ENCODE measurements around the gene PLET1. TPM values are rescaled to one million over a fixed set of nuclear protein-coding genes. Genes with fewer than 3 reads are reported as not detected.

PLET1 gene
- total RNA-seq, 1 experiment from 2014 or later = not detected

- H2BK5ac ChIP-seq (ENCODE audit: insufficient read length, low read length) = no peak overlapping the region
- H4K5ac ChIP-seq (ENCODE audit: insufficient read length, low read depth, low read length) = no peak overlapping the region
- H3K36me3 Mint-ChIP-seq (ENCODE audit: insufficient read depth in 1 of 3, low read depth in 3 of 3) = peaks cover 11 to 50% (median 44%) of the 10 kb centered on the region in 3 experiments; a peak in 6 of 7 replicates
- H3K4me2 ChIP-seq (ENCODE audit: insufficient read depth, insufficient read length, low read length) = no peak overlapping the region
- whole genome bisulfite sequencing (ENCODE audit: extremely low coverage, insufficient read length, low lambda C conversion rate) = no CpG with 5 or more reads among the region's 3 CpGs
- H3K23me2 ChIP-seq (ENCODE audit: insufficient read length, low read depth, low read length, poor library complexity, severe bottlenecking) = no peaks in the 10 kb centered on the region
- no peak overlapping the region for H4K91ac ChIP-seq (ENCODE audit: insufficient read length, low read depth, low read length)
- no peak overlapping the region for H2BK120ac ChIP-seq (ENCODE audit: low read depth, low read length, poor library complexity, severe bottlenecking)
- no peaks in the 10 kb centered on the region for H3K27me3 ChIP-seq (ENCODE audit: insufficient read depth, low read length)
- H3K4me1 Mint-ChIP-seq = no peaks in the 10 kb centered on the region
- no peak overlapping the region for H3K18ac ChIP-seq (ENCODE audit: insufficient read length, low read depth, low read length)
- H3K14ac ChIP-seq (ENCODE audit: insufficient read depth, low read length) = no peak overlapping the region
- no peaks in the 10 kb centered on the region for H3K79me1 ChIP-seq (ENCODE audit: insufficient read depth, low read depth, low read length, poor library complexity, severe bottlenecking)
- no peak overlapping the region for H2AFZ ChIP-seq (ENCODE audit: low read length)
- no peak overlapping the region for H3K27ac Mint-ChIP-seq
- DNase-seq = no peak
- H2AK5ac ChIP-seq (ENCODE audit: insufficient read length, low read length) = no peak overlapping the region
- H2BK15ac ChIP-seq (ENCODE audit: low read depth, low read length) = no peak overlapping the region
- no peak overlapping the region for H3K56ac ChIP-seq (ENCODE audit: insufficient read length, low read depth, low read length)
- no peak for TF ChIP-seq CTCF (conservative IDR thresholded peaks at IDR 0.05)
- H3K9ac ChIP-seq (ENCODE audit: extremely low read depth, insufficient read length, low read length) = no peak overlapping the region
- no peak overlapping the region for H3K4me3 Mint-ChIP-seq
- no peak overlapping the region for H3K23ac ChIP-seq (ENCODE audit: insufficient read length, low read depth, low read length)
- H3K9me3 ChIP-seq (ENCODE audit: control insufficient read depth, low read depth, low read length) = no peaks in the 10 kb centered on the region
- no peak overlapping the region for H3T11ph ChIP-seq (ENCODE audit: low read length)
- peaks cover 3 to 5% of the 10 kb centered on the region in 2 experiments; a peak in 2 of 5 replicates for H3K9me3 Mint-ChIP-seq
- no peak overlapping the region for H2BK12ac ChIP-seq (ENCODE audit: insufficient read length, low read depth, low read length)
- H2BK20ac ChIP-seq (ENCODE audit: low read depth, low read length, poor library complexity, severe bottlenecking) = no peak overlapping the region
- no peaks in the 10 kb centered on the region for H3K27me3 Mint-ChIP-seq (ENCODE audit: low read depth)
- no peaks in the 10 kb centered on the region for H3K79me2 ChIP-seq (ENCODE audit: insufficient read depth, low read length)
- no peak overlapping the region for H4K8ac ChIP-seq (replicated peaks; ENCODE audit: insufficient read length, low read depth, low read length)
- no peaks in the 10 kb centered on the region for H3K4me1 ChIP-seq (ENCODE audit: insufficient read depth, low read length)
- no peaks in the 10 kb centered on the region for H4K20me1 ChIP-seq (ENCODE audit: control insufficient read depth, insufficient read depth, insufficient read length)
- H3K4ac ChIP-seq (ENCODE audit: low read depth, low read length) = no peak overlapping the region
- no peak overlapping the region for H3K27ac ChIP-seq (ENCODE audit: insufficient read length, low read depth, low read length)
These were observed 22.6 kb downstream of the PLET1 start for GRCh38 chr11:112238041-112238440.
